GM12872 (cell line): ENCODE data around the gene RCAN2.

Source experiments
- TF ChIP-seq, protein P1 (sequence below): IDR thresholded peaks from 3 replicates; pipeline ENCODE4 v1.5.1; 2011; ENCODE audit warnings: low read depth, mild to moderate bottlenecking, low read length, moderate library complexity; ENCODE audit not compliant: insufficient read depth

The RCAN2 gene

DNA sequence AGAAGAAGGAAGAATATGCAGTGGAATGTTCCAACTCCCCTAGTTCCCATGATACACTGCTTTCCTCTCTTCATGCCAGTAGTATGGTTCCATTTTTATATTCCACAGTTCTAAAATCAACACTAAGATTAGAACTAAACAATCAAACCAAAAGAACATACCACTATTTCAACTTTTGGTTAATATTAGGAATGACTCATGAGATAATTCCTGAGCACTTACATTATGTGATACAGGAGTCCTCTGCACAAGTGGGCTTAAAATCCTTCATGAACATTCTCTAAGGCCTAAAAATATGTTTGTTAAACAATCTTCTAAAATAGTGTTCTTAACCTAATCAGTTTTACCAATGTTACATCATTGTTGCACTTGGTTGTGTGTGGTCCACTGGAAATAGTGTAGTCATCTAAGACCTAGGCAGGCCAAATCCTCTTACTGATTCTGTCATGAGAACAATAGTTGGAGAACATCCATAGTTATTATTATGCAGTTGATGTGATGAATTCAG lies 30.3 kb upstream of the RCAN2 start:
- TF ChIP-seq, protein P1, sequence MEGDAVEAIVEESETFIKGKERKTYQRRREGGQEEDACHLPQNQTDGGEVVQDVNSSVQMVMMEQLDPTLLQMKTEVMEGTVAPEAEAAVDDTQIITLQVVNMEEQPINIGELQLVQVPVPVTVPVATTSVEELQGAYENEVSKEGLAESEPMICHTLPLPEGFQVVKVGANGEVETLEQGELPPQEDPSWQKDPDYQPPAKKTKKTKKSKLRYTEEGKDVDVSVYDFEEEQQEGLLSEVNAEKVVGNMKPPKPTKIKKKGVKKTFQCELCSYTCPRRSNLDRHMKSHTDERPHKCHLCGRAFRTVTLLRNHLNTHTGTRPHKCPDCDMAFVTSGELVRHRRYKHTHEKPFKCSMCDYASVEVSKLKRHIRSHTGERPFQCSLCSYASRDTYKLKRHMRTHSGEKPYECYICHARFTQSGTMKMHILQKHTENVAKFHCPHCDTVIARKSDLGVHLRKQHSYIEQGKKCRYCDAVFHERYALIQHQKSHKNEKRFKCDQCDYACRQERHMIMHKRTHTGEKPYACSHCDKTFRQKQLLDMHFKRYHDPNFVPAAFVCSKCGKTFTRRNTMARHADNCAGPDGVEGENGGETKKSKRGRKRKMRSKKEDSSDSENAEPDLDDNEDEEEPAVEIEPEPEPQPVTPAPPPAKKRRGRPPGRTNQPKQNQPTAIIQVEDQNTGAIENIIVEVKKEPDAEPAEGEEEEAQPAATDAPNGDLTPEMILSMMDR, result no peak

DNA sequence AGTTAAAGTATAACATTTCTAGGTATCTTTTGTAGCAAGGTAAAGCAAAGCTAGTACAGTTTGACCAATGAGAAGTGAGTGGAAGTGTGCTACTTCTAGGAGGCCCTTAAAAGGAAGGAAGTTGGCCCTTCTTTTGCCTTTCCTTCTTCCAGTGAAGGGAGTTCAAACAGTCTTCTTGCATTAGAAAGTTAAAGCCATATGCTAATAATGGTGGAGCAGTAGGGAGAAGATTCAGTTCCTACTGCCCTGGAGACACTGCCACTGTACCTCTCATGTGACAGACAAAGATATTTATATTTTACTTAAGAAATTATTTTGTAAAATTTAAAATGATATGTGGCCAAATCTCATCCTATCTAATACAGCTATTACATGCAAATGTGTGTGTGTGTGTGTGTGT lies 26.0 kb upstream of the RCAN2 start:
- TF ChIP-seq, protein P1, result no peak

DNA sequence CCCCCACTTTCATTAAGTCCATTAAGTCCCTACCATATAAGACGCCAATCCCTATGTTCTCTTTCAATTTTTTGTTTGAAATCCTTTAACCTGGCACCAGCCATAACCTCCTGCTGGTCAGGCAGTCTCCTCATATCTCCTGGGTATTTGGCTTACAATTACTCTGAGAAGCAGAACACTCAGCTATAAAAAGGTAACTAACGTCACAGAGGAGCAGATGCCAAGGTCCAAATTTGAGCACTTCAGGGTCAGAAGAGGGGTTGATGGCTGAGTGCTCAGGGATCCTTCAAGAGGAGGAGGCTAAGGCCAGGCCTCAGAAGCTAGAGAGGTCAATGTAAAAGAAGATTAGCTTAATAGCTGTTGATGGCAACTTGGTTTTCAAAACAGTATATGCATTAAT lies 22.3 kb upstream of the RCAN2 start:
- TF ChIP-seq, protein P1, result no peak

DNA sequence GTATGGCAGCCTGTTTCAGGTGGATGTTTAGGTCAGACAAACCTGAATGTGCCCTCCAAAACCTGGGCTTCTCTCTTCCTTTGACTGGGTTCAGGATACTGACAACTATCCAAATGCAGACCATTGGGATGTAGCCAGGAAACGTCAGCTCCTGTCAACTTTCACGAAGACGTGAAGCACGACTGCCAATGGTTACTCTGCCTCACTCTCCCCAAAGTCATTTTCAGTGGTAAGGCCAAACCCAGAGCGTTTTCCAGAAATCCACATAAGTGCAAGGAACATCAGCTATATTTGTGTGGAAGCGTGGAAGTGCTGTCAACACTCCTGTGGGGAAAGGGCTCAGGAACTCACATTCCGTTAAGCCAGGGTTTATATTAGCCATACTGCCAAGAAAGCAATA lies 20.1 kb upstream of the RCAN2 start:
- TF ChIP-seq, protein P1, result no peak

DNA sequence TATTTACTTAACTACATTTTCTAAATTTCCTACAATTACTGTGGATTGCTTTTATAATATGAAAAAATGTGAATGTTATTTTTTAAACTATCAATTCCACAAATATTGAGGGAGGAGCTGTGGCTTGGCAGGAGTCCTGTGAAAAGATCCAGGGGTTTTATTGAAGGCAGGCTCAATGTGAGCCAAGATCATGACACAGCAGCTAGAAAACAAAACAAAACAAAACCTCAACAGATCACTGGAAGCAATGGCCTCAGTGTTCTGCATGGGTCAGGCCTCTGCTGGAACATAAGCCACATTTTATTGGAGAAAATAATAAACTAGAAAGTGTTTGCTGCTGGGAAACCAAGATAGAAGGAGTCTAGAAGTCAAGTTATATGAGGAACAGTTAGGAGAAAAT lies 19.4 kb upstream of the RCAN2 start:
- TF ChIP-seq, protein P1, result no peak

DNA sequence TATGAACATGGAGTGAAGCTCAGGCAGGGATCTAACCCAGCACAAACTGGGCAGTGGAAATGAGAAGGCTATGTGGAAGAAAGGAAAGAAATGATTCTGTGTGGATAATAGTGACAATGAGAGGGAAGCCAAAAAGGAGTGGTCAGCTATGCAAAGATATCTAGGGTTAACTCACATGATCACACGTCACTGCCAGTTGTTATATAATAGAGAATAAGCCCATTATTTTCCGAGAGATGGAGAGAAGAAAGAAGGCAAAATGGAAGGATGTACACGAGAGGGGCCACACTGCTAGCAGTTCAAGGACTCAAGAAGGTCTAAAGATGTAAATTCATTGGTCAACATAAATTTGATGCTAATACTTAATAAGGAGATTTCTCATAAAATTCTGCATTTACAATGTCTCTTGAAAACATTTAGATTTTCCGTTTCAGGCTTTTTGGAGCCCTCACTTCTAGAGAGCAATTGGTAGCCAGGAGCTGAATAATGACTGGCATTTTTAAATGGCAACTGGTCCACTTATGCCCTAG lies 18.8 kb upstream of the RCAN2 start:
- TF ChIP-seq, protein P1, result no peak

DNA sequence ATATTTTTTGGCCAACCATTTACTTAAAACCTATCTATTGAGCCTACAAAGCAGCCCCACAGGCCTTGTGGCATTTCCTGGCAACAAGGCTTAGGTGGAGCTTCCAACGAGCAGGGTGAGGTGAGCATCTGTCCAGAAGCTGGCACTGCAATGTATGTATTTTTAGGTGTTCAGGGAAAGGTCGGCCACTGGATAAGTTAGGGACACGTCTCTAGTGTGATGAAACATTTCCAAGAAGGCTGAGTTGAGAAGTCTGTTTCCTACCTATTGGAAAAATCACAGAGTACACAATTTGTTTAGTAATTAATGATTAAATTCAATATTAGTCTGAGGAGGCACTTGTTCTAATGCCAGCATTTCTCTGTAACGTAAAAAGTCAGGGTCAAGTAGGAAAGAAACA lies 17.8 kb upstream of the RCAN2 start:
- TF ChIP-seq, protein P1, result no peak

DNA sequence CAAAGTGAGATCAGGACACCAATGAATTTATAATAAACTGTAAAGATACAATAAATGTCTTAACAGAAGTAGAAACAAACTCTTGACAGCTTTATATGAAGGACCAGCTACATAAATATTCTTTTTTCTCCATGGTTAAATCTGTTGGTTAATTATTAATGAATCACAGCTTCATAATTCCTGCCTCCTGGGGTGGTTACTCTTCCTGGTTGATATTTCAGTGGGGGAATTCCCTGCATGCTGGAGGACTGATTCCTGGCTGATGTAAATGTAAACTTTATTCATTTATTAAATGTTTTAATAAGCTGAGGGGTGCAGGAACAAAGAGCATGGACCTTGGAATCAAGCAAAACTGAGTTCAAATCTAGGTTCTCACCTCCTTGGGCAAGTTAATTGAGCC lies 16.2 kb upstream of the RCAN2 start:
- TF ChIP-seq, protein P1, result no peak
